Mammary epithelial cell (primary cell): ENCODE data around the gene SEPSECS.

ENCODE experiments used
- EZH2 ChIP-seq: IDR thresholded peaks from 2 replicates; pipeline ENCODE4 v1.6.1; 2012; ENCODE audit warnings: low read length, inconsistent platforms, borderline replicate concordance
- TF ChIP-seq, protein P1 (sequence below), 2 donors: IDR thresholded peaks in 1 of 2; conservative IDR thresholded peaks in 1 of 2; 2 replicates each; pipeline ENCODE4 v1.5.1; 2011 to 2012; ENCODE audit warnings: inconsistent platforms in 2 of 2, low read length in 2 of 2, mild to moderate bottlenecking in 2 of 2, control low read depth in 1 of 2, low read depth in 1 of 2; ENCODE audit not compliant: insufficient read depth in 1 of 2; ENCODE audit errors: extremely low read depth in 1 of 2

DNA sequence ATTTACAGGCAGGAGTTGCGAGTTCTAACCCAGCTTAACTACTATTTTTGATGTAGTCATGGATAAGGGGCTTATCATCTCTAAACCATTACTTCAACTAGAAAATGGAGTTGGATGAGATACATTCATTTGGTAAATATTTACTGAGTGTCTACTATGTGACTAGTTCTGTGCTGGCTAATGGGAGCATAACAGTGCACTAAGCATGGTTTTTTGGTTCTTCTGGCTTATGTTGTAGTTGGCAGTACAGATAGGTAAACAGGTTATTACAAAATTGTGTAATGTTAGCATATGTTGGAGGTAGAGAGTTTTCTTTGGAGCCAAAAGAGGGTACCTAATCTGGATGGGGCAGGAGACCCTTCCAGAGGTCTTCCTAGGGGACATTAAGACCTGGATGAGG is 47.7 kb upstream of the SEPSECS start:
- TF ChIP-seq EZH2, result no peak
- TF ChIP-seq, protein P1, sequence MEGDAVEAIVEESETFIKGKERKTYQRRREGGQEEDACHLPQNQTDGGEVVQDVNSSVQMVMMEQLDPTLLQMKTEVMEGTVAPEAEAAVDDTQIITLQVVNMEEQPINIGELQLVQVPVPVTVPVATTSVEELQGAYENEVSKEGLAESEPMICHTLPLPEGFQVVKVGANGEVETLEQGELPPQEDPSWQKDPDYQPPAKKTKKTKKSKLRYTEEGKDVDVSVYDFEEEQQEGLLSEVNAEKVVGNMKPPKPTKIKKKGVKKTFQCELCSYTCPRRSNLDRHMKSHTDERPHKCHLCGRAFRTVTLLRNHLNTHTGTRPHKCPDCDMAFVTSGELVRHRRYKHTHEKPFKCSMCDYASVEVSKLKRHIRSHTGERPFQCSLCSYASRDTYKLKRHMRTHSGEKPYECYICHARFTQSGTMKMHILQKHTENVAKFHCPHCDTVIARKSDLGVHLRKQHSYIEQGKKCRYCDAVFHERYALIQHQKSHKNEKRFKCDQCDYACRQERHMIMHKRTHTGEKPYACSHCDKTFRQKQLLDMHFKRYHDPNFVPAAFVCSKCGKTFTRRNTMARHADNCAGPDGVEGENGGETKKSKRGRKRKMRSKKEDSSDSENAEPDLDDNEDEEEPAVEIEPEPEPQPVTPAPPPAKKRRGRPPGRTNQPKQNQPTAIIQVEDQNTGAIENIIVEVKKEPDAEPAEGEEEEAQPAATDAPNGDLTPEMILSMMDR (conservative IDR thresholded peaks at IDR 0.05 in 1 of 2, IDR thresholded peaks at IDR 0.05 in 1 of 2; ENCODE audit: extremely low read depth in 1 of 2, insufficient read depth in 1 of 2, low read depth in 1 of 2, low read length in 2 of 2), result no peak
